ENCODE results near the gene CGB5. TPM values are rescaled to one million over a fixed set of nuclear protein-coding genes. Genes with fewer than 3 reads are reported as not detected.

Gene CGB5
- total and polyA plus RNA-seq, 5 donors from 2014 or later, result not detected

DNA sequence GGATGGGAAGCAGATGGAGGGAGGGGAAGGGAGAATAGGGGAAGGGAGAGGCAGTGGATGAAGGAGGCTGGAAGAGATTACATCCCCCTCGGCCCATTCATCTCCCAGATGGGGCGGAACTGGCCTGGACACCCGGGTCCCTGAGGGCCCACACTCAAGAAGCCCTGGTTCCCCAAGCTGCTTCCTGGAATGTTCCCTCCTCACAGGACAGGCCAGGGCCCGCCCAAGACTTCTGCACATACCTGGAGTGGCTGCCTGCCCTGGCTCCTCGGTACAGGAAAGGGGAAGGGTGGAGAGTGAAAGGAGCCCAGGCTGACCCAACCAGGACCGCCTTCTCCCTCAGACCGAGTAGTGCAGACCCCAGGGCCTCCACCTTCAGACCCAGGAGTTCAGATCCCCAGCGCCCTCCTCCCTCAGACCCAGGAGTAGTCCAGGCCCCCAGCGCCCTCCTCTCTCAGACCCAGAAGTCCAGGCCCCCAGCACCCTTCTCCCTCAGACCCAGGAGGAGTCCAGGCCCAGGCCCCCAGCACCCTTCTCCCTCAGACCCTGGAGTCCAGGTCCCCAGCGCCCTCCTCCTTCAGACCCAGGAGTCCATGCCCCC lies 20.5 kb downstream of the CGB5 start:
- Histone ChIP-seq H3K4me3 (ENCODE audit: low read depth, low read length) (no peak overlapping the region), H3K4me1 (ENCODE audit: control insufficient read depth, insufficient read depth, low read length, poor library complexity, severe bottlenecking) (peaks cover 6% of the 10 kb centered on the region), H3K36me3 (ENCODE audit: control insufficient read depth, insufficient read depth, low read length) (no peaks in the 10 kb centered on the region), H3K9me3 (ENCODE audit: control insufficient read depth in 2 of 2, low read length in 2 of 2) (no peaks in the 10 kb centered on the region), H3K27ac (ENCODE audit: insufficient read depth, low read length, poor library complexity, severe bottlenecking) (no peak overlapping the region), H3K27me3 (ENCODE audit: control insufficient read depth, insufficient read depth, low read length) (peaks cover 11% of the 10 kb centered on the region)
- Mint-ChIP-seq H3K27me3 (peaks cover 90% of the 10 kb centered on the region), H3K36me3 (no peaks in the 10 kb centered on the region), H3K9me3 (peaks cover 0 to 7% (median 0%) of the 10 kb centered on the region in 7 donors), H3K4me1 (peaks cover 0 to 8% (median 0%) of the 10 kb centered on the region in 4 donors), H3K27ac (no peak overlapping the region), H3K4me3 (peak overlapping the region in 1 of 4 donors; percentile 65)
- DNase-seq, result no peak
- ATAC-seq (ENCODE audit: low read depth in 2 of 2), result no peak

DNA sequence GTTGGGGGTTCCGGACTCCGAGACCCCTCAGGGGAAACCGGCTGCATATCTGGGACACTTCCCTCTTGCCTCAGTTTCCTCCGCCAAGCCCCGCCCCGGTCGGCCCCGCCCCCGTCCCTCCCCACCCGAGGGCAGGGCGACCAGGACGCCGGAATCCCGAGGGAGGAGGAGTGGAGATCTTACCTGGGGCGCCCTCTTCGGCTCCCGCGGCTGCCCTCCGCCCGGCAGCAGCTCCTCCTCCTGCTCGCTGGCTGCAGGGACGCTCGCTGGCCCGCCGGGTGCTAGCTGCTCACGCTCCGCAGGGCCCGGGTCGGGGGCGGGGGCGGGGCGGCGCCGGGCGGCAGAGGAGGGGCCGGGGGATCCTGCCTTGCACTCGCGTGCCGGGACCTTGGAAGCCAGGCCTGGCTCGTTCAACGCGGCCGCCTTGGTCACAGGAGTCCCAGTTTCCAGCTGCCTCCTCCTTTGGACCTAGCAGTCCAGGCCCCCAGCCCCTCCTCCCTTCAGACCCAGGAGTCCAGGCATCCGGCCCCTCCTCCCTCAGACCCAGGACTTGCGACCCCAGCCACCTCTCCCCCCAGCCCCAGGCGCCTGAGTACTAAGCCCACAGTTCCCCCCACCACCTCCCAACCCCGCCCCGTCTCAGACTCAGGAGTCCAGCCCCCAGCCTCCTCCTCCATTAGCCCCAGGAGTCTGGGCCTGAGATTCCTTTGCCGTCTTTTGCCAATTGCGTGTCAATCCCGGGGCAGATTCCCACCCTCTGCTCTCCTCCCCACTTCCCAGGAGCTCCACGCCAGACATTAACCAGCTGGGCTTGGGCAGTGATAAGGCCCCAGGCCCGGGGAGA lies 21.3 kb downstream of the CGB5 start, which contains the start of gene NTF4:
NTF4 (minus strand) TSS at position 51 of the 844 bp plus-strand sequence. CDS start 2,821 bp downstream, outside the sequence.
- ATAC-seq (ENCODE audit: low read depth in 2 of 2), result no peak
- no peaks in the 10 kb centered on the region for H3K36me3 Mint-ChIP-seq
- Histone ChIP-seq H3K36me3 (ENCODE audit: control insufficient read depth, insufficient read depth, low read length) (no peaks in the 10 kb centered on the region), H3K27me3 (ENCODE audit: control insufficient read depth, insufficient read depth, low read length) (peaks cover 10% of the 10 kb centered on the region), H3K27ac (ENCODE audit: insufficient read depth, low read length, poor library complexity, severe bottlenecking) (no peak within 1 kb of the TSS), H3K9me3 (ENCODE audit: control insufficient read depth in 2 of 2, low read length in 2 of 2) (no peaks in the 10 kb centered on the region), H3K4me1 (ENCODE audit: control insufficient read depth, insufficient read depth, low read length, poor library complexity, severe bottlenecking) (peaks cover 6% of the 10 kb centered on the region), H3K4me3 (ENCODE audit: low read depth, low read length) (no peak within 1 kb of the TSS)
- H3K27me3 Mint-ChIP-seq, result peaks cover 91% of the 10 kb centered on the region
- H3K4me3 Mint-ChIP-seq, result peak within 1 kb of the TSS in 1 of 4 donors; percentile 65
- peaks cover 0 to 8% (median 0%) of the 10 kb centered on the region in 4 donors for H3K4me1 Mint-ChIP-seq
- H3K27ac Mint-ChIP-seq, result no peak within 1 kb of the TSS
- DNase-seq, result no peak
- H3K9me3 Mint-ChIP-seq, result peaks cover 0 to 8% (median 0%) of the 10 kb centered on the region in 7 donors

DNA sequence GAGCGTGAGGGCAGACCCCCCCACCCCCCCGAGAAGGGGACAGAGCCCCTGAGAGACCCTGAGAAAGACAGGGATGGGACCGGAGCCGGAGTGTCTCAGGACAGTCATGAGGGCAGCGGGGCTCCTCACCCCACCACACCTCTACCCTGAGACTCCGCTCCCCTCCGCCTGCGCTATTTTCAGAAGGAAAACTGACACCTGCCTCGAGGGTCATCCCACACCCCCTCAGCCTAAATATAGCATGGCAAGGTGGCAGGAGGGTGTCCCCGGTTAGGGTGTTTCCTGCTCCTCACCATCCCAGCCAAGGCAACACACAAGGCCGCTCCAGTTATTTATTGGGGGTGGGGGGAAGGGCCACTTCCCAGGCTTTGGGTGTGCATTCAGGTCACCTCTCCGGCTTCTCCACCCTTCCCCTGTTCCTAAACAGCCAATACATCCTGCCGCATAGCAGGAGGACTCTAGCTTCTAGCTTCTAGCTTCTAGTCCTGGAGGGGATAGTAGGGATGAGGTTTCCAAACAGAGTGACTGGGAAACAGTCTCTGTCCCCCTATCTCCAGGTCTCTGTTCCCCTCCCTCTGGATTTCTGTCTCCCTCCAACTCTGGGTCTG lies 22.4 kb downstream of the CGB5 start:
- Histone ChIP-seq H3K4me3 (ENCODE audit: low read depth, low read length) (no peak overlapping the region), H3K4me1 (ENCODE audit: control insufficient read depth, insufficient read depth, low read length, poor library complexity, severe bottlenecking) (peaks cover 6% of the 10 kb centered on the region), H3K36me3 (ENCODE audit: control insufficient read depth, insufficient read depth, low read length) (no peaks in the 10 kb centered on the region), H3K9me3 (ENCODE audit: control insufficient read depth in 2 of 2, low read length in 2 of 2) (no peaks in the 10 kb centered on the region), H3K27ac (ENCODE audit: insufficient read depth, low read length, poor library complexity, severe bottlenecking) (no peak overlapping the region), H3K27me3 (ENCODE audit: control insufficient read depth, insufficient read depth, low read length) (peaks cover 10% of the 10 kb centered on the region)
- DNase-seq (no peak), ATAC-seq (ENCODE audit: low read depth in 2 of 2) (no peak)
- Mint-ChIP-seq H3K9me3 (peaks cover 0 to 5% (median 0%) of the 10 kb centered on the region in 7 donors), H3K4me3 (no peak overlapping the region), H3K36me3 (peaks cover 4% of the 10 kb centered on the region), H3K4me1 (peaks cover 0 to 8% (median 2%) of the 10 kb centered on the region in 4 donors), H3K27me3 (peaks cover 91% of the 10 kb centered on the region), H3K27ac (no peak overlapping the region)

DNA sequence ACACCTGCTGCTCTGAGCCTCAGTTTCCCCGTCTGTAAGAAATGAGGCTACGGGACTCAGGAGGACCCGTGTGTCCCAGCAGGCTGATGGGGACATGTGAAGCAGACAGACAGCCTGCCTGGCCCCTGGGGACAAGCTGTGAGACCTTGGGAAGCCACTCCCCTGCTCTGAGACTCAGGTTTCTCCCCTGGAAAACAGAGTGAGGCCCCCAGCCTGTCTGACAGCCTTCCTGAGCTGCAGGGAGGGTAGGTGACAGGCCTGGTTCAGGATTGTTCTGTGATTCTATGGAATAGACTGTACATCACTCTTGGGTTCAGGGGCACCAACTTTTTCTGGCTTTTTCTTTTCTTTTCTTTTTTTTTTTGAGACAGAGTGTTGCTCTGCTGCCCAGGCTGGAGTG lies 23.9 kb downstream of the CGB5 start:
- DNase-seq (no peak), ATAC-seq (ENCODE audit: low read depth in 2 of 2) (no peak)
- Histone ChIP-seq H3K9me3 (ENCODE audit: control insufficient read depth in 2 of 2, low read length in 2 of 2) (no peaks in the 10 kb centered on the region), H3K4me3 (ENCODE audit: low read depth, low read length) (no peak overlapping the region), H3K4me1 (ENCODE audit: control insufficient read depth, insufficient read depth, low read length, poor library complexity, severe bottlenecking) (peaks cover 6% of the 10 kb centered on the region), H3K36me3 (ENCODE audit: control insufficient read depth, insufficient read depth, low read length) (no peaks in the 10 kb centered on the region), H3K27ac (ENCODE audit: insufficient read depth, low read length, poor library complexity, severe bottlenecking) (no peak overlapping the region), H3K27me3 (ENCODE audit: control insufficient read depth, insufficient read depth, low read length) (peaks cover 10% of the 10 kb centered on the region)
- Mint-ChIP-seq H3K27ac (no peak overlapping the region), H3K4me3 (no peak overlapping the region), H3K27me3 (peaks cover 85% of the 10 kb centered on the region), H3K9me3 (peaks cover 0 to 5% (median 0%) of the 10 kb centered on the region in 7 donors), H3K36me3 (peaks cover 4% of the 10 kb centered on the region), H3K4me1 (peaks cover 0 to 13% (median 2%) of the 10 kb centered on the region in 4 donors)

DNA sequence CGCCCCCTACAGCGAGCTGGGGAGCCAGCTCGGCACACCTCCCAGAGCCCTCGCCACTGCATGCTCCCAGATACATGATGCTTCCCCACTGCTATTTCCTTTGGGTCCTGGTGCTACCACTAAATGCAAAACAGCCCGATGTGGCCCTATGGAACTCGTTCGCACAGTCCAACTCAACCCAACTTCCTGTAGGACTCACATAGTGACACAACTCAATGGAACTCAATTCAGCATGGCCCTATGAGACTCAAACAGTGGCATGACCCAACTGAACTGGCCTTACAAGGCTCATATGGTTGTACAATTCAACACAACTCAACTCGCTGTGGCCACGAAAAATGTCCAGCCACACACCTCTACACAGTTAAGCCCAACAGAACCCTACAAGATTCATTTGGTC lies 25.4 kb downstream of the CGB5 start:
- H3K27me3 ChIP-seq (ENCODE audit: control insufficient read depth, insufficient read depth, low read length), result peaks cover 18% of the 10 kb centered on the region
- Mint-ChIP-seq H3K36me3 (peaks cover 4% of the 10 kb centered on the region), H3K4me1 (peaks cover 0 to 22% (median 8%) of the 10 kb centered on the region in 4 donors), H3K9me3 (peaks cover 0 to 7% (median 0%) of the 10 kb centered on the region in 7 donors), H3K4me3 (peak overlapping the region in 1 of 4 donors; percentile 45), H3K27ac (no peak overlapping the region), H3K27me3 (peaks cover 84% of the 10 kb centered on the region)
- no peak for ATAC-seq (ENCODE audit: low read depth in 2 of 2)
- H3K4me3 ChIP-seq (ENCODE audit: low read depth, low read length), result no peak overlapping the region
- H3K27ac ChIP-seq (ENCODE audit: insufficient read depth, low read length, poor library complexity, severe bottlenecking), result no peak overlapping the region
- H3K4me1 ChIP-seq (ENCODE audit: control insufficient read depth, insufficient read depth, low read length, poor library complexity, severe bottlenecking), result peaks cover 6% of the 10 kb centered on the region
- H3K9me3 ChIP-seq (ENCODE audit: control insufficient read depth in 2 of 2, low read length in 2 of 2), result no peaks in the 10 kb centered on the region
- no peaks in the 10 kb centered on the region for H3K36me3 ChIP-seq (ENCODE audit: control insufficient read depth, insufficient read depth, low read length)
- no peak for DNase-seq

DNA sequence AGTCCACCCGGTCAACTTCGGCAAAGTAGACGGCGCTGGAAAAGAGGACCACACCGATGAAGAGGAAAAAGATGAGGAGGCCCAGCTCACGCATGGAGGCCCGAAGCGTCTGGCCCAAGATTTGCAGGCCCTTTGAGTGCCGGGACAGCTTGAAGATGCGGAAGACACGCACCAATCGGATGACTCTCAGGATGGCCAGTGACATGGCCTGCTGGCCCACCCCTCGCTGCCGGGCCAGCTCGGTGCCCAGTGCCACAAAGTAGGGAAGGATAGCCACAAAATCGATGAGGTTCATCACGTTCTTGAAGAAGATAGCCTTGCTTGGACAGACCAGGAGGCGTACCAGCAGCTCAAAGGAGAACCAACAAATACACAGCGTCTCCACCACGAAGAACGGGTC lies 26.8 kb downstream of the CGB5 start:
- Mint-ChIP-seq H3K4me1 (peaks cover 0 to 22% (median 9%) of the 10 kb centered on the region in 4 donors), H3K4me3 (peak overlapping the region in 1 of 4 donors; percentile 17), H3K9me3 (peaks cover 0 to 9% (median 0%) of the 10 kb centered on the region in 7 donors), H3K36me3 (peaks cover 4% of the 10 kb centered on the region), H3K27ac (peak overlapping the region in 1 of 3 donors; percentile 56), H3K27me3 (peaks cover 87% of the 10 kb centered on the region)
- Histone ChIP-seq H3K36me3 (ENCODE audit: control insufficient read depth, insufficient read depth, low read length) (no peaks in the 10 kb centered on the region), H3K27ac (ENCODE audit: insufficient read depth, low read length, poor library complexity, severe bottlenecking) (no peak overlapping the region), H3K4me3 (ENCODE audit: low read depth, low read length) (no peak overlapping the region), H3K4me1 (ENCODE audit: control insufficient read depth, insufficient read depth, low read length, poor library complexity, severe bottlenecking) (no peaks in the 10 kb centered on the region), H3K9me3 (ENCODE audit: control insufficient read depth in 2 of 2, low read length in 2 of 2) (no peaks in the 10 kb centered on the region), H3K27me3 (ENCODE audit: control insufficient read depth, insufficient read depth, low read length) (peaks cover 19% of the 10 kb centered on the region)
- ATAC-seq (ENCODE audit: low read depth in 2 of 2), result no peak
- no peak for DNase-seq

DNA sequence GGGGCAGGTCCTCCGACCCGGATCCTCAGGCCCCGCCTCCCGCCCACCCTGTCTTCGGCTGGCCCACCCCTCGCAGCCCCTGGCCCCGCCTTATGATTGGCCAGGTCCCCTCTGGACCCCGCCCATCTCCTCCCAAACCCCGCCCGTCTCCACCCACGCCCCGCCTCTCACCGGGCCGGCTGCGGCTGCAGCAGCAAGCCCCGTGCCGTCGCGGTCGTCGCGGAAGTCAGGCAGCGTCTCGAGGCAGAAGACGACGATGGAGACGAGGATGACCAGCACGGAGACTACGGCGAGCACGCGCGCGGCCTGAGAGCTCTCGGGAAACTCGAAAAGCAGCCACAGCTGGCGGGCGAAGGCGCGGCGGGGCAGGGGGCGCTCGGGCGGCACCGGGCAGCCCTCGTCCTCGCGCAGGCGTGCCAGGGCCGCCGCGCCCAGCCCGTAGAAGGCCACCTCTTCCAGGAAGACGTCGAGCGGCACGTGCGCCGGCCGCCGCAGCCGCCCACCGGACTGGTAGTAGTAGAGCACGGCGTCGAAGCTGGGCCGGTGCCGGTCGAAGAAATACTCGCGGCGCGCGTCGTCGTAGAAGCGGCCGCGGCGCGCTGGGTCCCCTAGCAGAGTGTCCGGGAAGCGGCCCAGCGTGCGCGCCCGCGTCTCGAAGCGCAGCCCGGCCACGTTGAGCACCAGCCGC lies 28.4 kb downstream of the CGB5 start:
- H3K36me3 ChIP-seq (ENCODE audit: control insufficient read depth, insufficient read depth, low read length), result no peaks in the 10 kb centered on the region
- H3K4me1 Mint-ChIP-seq, result peaks cover 0 to 14% (median 9%) of the 10 kb centered on the region in 4 donors
- H3K27me3 ChIP-seq (ENCODE audit: control insufficient read depth, insufficient read depth, low read length), result peaks cover 19% of the 10 kb centered on the region
- H3K9me3 ChIP-seq (ENCODE audit: control insufficient read depth in 2 of 2, low read length in 2 of 2), result no peaks in the 10 kb centered on the region
- DNase-seq (no peak), ATAC-seq (ENCODE audit: low read depth in 2 of 2) (no peak)
- H3K4me1 ChIP-seq (ENCODE audit: control insufficient read depth, insufficient read depth, low read length, poor library complexity, severe bottlenecking), result no peaks in the 10 kb centered on the region
- H3K36me3 Mint-ChIP-seq, result peaks cover 4% of the 10 kb centered on the region
- H3K4me3 Mint-ChIP-seq, result peak overlapping the region in 1 of 4 donors; percentile 41
- no peak overlapping the region for H3K27ac ChIP-seq (ENCODE audit: insufficient read depth, low read length, poor library complexity, severe bottlenecking)
- H3K27me3 Mint-ChIP-seq, result peaks cover 80% of the 10 kb centered on the region
- H3K4me3 ChIP-seq (ENCODE audit: low read depth, low read length), result no peak overlapping the region
- no peak overlapping the region for H3K27ac Mint-ChIP-seq
- H3K9me3 Mint-ChIP-seq, result peaks cover 0 to 9% (median 0%) of the 10 kb centered on the region in 7 donors
